Activated naive CD8-positive, alpha-beta T cell treated with anti-CD3 and anti-CD28 coated beads, Interleukin-2, amount 10 ng/mL, durations not matched to agents 7 days and 5 days (primary cell): ENCODE results near the gene ROR1. TPM values are rescaled to one million over a fixed set of nuclear protein-coding genes. Genes with fewer than 3 reads are reported as not detected.

Experiments used
- ATAC-seq: fragments of 150-1000 bp; cut with Tn5 transposase; one replicate; pipeline ENCODE4 v1.10.0; 2021; ENCODE audit warnings: low read depth, moderate library complexity
- POLR2A ChIA-PET: fragments of 350-600 bp; sonication (Branson Sonifier 250); formaldehyde crosslinking; loops from one replicate; lab custom pipeline; 2021; ENCODE audit warnings: antibody characterized with exemption; lab: Charles Lee
- DNase-seq: peaks from one replicate; pipeline ENCODE4 v3.0.0; 2021
- H3K27ac Mint-ChIP-seq: one replicate; pipeline ENCODE4 v1.8.0; 2022; ENCODE audit warnings: mild to moderate bottlenecking, mixed read lengths
- H3K27me3 Mint-ChIP-seq: one replicate; pipeline ENCODE4 v1.8.0; 2022; ENCODE audit warnings: mild to moderate bottlenecking, moderate library complexity, mixed read lengths
- H3K36me3 Mint-ChIP-seq: one replicate; pipeline ENCODE4 v1.8.0; 2021; ENCODE audit warnings: mild to moderate bottlenecking, mixed read lengths
- H3K4me1 Mint-ChIP-seq: one replicate; pipeline ENCODE4 v1.8.0; 2021; ENCODE audit warnings: mixed read lengths
- H3K4me3 Mint-ChIP-seq: one replicate; pipeline ENCODE4 v1.8.0; 2022; ENCODE audit warnings: mild to moderate bottlenecking, moderate library complexity, mixed read lengths
- H3K9me3 Mint-ChIP-seq: one replicate; pipeline ENCODE4 v1.8.0; 2021; ENCODE audit warnings: mixed read lengths
- total RNA-seq, 2 experiments: library from RNA; stranded (reverse); gene quantifications; one replicate each; pipeline ENCODE4 v1.2.3, GENCODE V29; 2021

The ROR1 gene
- total RNA-seq, 2 experiments from 2014 or later, result not detected

DNA sequence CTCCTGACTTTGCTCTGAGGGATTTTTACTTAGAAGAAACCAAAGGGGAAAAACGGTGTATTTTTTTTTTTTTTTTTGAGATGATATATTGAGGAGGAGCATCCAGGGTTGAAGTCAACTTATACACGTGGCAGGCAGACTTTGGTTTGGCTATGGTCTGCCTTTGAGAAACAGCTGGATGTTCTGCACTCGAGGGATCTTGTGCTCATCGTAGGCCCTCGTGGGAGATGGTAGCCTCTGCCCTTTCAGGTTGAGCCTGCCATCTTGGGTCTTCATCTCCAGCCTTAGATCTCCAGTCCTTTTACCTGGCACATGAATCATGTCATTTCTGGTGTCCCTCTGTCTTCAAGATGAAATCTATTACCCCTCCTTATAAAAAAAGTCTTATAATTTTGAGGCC, 362.5 kb downstream of the ROR1 start:
- Mint-ChIP-seq H3K27ac (no peak overlapping the region), H3K27me3 (peaks cover 10% of the 10 kb centered on the region), H3K4me3 (no peak overlapping the region), H3K9me3 (no peaks in the 10 kb centered on the region), H3K36me3 (no peaks in the 10 kb centered on the region), H3K4me1 (peaks cover 2% of the 10 kb centered on the region)
- POLR2A ChIA-PET, result no interaction called here
- ATAC-seq (no peak), DNase-seq (no peak)

DNA sequence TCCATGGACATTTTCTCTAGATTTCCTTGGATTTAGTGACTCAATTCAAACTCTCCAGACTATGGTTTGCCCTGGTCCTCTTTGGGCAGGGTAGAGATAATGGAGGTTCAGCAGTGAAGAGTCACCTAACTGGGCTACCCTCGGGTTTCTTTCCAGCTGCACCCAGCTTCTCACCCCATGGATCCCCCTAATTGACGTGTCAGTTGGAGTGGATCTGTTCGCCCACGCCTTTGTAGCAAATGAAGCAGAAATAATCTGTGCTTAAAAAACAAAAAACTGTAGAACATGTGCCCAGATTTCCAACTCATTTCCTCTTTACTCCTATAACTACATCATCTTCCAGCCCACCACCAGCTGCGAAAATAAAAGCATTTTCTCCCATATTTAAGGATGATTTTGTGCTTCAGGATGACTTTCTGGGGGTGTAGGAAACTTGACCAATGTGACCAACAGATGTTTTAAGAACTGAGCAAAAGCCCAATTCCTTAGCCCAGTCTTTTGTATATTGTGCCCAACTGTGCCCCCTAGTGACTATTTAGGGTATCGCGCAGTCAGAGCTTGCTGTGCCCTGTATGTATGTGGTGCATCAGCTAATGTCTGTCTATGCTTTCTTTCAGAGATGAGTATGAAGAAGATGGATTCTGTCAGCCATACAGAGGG, 363.1 kb downstream of the ROR1 start:
- H3K36me3 Mint-ChIP-seq, result no peaks in the 10 kb centered on the region
- peak; percentile 66 for ATAC-seq
- peaks cover 2% of the 10 kb centered on the region for H3K4me1 Mint-ChIP-seq
- H3K4me3 Mint-ChIP-seq, result no peak overlapping the region
- H3K27me3 Mint-ChIP-seq, result peaks cover 9% of the 10 kb centered on the region
- POLR2A ChIA-PET, result no interaction called here
- H3K9me3 Mint-ChIP-seq, result no peaks in the 10 kb centered on the region
- no peak overlapping the region for H3K27ac Mint-ChIP-seq
- DNase-seq, result peak; percentile 59

DNA sequence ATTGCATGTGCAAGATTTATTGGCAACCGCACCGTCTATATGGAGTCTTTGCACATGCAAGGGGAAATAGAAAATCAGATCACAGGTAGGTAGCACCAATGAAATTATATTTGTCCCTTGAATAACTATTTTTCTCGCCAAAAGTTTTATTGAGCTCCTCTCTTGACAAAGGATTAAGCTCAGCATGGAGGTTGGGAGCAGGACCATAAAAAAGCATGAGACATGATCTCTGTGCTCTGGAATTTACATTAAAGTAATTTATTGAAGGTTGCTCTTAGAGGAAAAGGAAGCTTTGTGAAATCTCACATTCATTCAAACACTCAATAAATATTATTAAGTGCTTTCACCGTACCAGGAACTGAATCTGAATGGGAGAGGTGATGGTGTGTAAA, 363.6 kb downstream of the ROR1 start:
- Mint-ChIP-seq H3K27me3 (peaks cover 8% of the 10 kb centered on the region), H3K4me1 (peaks cover 2% of the 10 kb centered on the region), H3K9me3 (no peaks in the 10 kb centered on the region), H3K27ac (no peak overlapping the region), H3K4me3 (no peak overlapping the region), H3K36me3 (no peaks in the 10 kb centered on the region)
- POLR2A ChIA-PET, result no interaction called here
- ATAC-seq (no peak), DNase-seq (no peak)

DNA sequence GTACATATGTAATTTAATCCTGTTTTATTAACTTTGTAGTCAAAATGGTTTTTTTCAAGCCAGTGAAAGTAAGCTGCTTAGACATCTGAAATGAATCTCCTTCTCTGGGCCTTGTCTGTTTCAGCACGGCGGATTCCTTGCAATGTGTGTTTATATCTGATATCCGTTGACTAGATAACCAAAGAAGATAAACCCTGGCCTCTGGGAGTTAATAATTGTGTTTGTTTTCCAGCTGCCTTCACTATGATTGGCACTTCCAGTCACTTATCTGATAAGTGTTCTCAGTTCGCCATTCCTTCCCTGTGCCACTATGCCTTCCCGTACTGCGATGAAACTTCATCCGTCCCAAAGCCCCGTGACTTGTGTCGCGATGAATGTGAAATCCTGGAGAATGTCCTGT, 366.1 kb downstream of the ROR1 start:
- POLR2A ChIA-PET, result no interaction called here
- Mint-ChIP-seq H3K9me3 (no peaks in the 10 kb centered on the region), H3K27me3 (peaks cover 7% of the 10 kb centered on the region), H3K27ac (no peak overlapping the region), H3K4me1 (peaks cover 2% of the 10 kb centered on the region), H3K36me3 (no peaks in the 10 kb centered on the region), H3K4me3 (no peak overlapping the region)
- ATAC-seq (no peak), DNase-seq (no peak)

DNA sequence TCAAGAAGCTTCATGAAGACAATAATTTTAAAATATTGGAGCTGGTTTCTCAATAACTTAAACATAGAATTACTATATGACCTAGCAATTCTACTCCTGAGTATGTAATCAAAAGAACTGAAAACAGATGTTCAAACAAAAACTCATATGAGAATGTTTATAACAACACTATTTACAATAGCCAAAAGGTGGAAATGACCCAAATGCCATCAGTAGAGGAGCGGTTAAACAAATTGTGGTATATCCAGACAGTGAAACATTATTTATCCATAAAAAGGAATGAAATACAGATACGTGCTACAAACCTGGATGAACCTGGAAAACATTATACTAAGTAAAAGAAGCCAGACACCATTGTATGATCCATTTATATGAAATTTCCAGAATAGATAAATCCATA, 366.8 kb downstream of the ROR1 start:
- Mint-ChIP-seq H3K4me3 (no peak overlapping the region), H3K4me1 (peaks cover 2% of the 10 kb centered on the region), H3K36me3 (no peaks in the 10 kb centered on the region), H3K9me3 (no peaks in the 10 kb centered on the region), H3K27ac (no peak overlapping the region), H3K27me3 (peaks cover 4% of the 10 kb centered on the region)
- POLR2A ChIA-PET, result no interaction called here
- DNase-seq (no peak), ATAC-seq (no peak)

DNA sequence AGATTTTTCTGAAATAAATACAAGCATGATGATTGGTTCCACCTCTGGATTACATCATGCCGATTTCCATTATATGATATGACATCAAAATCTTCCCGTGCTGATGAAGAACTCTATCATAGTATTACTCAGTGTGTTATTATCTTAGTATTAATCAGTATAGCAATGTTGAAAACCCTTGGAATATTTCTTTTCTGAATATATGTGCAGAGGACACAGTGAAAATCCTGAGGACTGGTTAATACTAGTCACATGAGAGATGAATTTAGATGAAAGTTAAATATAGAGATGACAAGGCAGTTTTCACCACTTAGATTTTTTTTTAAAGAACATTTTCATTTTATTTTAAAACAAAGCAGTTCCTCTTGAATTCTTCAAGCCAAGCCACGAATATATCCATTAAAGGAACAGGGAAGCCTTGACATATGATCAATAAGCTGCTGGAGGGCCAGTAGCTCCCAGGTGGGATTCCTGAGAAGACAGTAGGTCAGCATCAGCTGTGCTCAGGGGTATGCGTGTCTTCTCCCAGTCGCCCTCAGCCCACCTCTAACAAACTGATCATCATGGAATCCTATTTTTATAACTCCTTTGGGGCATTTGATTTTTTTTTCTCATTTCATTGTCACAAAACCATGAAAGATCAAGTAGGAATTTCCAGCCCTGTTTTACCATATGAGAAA, 373.4 kb downstream of the ROR1 start:
- Mint-ChIP-seq H3K4me1 (no peaks in the 10 kb centered on the region), H3K27me3 (peaks cover 6% of the 10 kb centered on the region), H3K9me3 (no peaks in the 10 kb centered on the region), H3K36me3 (no peaks in the 10 kb centered on the region), H3K4me3 (no peak overlapping the region), H3K27ac (no peak overlapping the region)
- DNase-seq (no peak), ATAC-seq (no peak)
- POLR2A ChIA-PET, result no interaction called here

DNA sequence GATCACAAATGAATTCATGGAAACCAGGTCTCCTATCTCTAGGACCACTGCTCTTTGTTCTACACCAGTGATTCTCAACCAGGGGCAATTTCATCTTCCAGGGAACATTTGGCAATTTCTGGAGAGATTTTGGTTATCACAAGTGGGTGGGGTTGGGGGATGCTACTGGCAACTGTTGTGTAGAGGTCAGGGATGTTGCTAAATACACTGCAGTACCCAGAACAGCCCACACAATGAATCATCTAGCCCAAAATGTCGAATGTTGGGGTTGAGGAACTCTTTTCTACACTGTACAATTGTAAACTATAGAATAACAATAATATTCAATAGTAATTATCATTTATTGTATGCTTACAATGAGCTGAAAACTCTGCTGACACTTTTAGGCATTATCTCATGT, 373.9 kb downstream of the ROR1 start:
- H3K4me1 Mint-ChIP-seq, result no peaks in the 10 kb centered on the region
- H3K9me3 Mint-ChIP-seq, result no peaks in the 10 kb centered on the region
- H3K4me3 Mint-ChIP-seq, result no peak overlapping the region
- H3K27ac Mint-ChIP-seq, result no peak overlapping the region
- H3K27me3 Mint-ChIP-seq, result peaks cover 6% of the 10 kb centered on the region
- ATAC-seq (no peak), DNase-seq (no peak)
- POLR2A ChIA-PET, result no interaction called here
- no peaks in the 10 kb centered on the region for H3K36me3 Mint-ChIP-seq

DNA sequence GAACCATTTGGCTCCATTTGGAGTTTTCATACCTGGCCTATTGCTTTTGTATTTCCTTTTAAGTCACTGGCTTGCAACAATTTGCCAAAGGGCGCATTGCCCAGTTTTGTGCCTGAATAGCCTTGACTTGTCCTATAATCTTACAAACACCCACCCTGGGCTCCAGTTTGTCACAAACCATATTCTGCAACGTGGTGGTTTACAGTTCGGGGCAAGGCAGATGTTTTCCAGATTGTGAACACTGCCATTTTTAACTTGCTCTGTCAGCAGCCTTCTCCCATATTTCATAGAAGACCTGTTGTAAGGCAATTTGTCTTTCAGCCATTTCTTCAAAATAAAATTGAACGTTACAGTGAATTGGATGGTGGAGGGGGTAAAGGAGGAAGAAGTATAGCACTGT, 376.4 kb downstream of the ROR1 start:
- H3K36me3 Mint-ChIP-seq, result no peaks in the 10 kb centered on the region
- H3K4me1 Mint-ChIP-seq, result no peaks in the 10 kb centered on the region
- H3K9me3 Mint-ChIP-seq, result no peaks in the 10 kb centered on the region
- H3K4me3 Mint-ChIP-seq, result no peak overlapping the region
- ATAC-seq (no peak), DNase-seq (no peak)
- H3K27ac Mint-ChIP-seq, result no peak overlapping the region
- POLR2A ChIA-PET, result no interaction called here
- H3K27me3 Mint-ChIP-seq, result peaks cover 8% of the 10 kb centered on the region

DNA sequence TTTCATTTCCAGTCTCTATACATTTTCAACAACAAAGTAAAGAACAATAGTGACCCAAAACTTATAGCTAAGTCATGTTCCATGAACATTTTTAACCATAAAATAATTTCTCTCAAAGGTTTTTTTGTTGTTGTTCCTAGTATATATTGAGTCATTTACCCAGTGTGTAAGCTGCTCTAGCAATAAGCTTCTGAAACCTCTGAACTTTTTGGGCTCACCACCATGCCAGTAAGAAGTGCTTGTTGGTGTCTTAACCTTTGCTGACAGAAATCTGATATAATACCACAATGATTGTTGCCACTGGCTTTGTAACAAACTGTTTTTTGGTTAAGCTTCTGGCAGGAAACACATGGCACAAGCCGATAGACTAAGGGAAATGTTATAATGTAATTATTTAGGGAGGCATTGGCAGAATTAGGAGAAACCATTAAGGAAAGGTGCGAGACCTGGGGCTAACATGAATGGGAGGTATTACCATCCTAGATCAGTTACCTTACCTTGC, 377.0 kb downstream of the ROR1 start:
- H3K36me3 Mint-ChIP-seq, result no peaks in the 10 kb centered on the region
- no peak overlapping the region for H3K4me3 Mint-ChIP-seq
- DNase-seq (no peak), ATAC-seq (no peak)
- H3K27ac Mint-ChIP-seq, result no peak overlapping the region
- POLR2A ChIA-PET, result no interaction called here
- H3K9me3 Mint-ChIP-seq, result no peaks in the 10 kb centered on the region
- no peaks in the 10 kb centered on the region for H3K4me1 Mint-ChIP-seq
- peaks cover 8% of the 10 kb centered on the region for H3K27me3 Mint-ChIP-seq

DNA sequence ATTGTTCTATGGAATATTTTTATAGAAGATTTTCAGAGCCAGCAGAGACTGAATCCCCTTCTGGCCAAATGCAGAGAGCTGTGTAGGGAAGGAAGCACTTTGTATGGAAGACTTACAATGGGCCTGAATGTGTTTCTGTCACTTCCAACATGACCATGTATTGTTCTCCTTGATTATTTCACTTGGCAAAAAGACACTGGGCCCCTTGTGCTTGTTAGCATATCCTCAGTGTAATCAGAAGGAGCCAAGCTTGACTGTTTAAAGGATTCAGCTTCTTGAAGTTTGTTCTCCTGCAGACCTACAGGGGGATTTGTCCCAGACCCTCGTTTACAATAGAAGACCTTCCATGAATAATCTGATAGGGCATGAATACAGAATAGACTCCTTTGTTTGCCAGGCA, 381.5 kb downstream of the ROR1 start:
- Mint-ChIP-seq H3K27me3 (peaks cover 3% of the 10 kb centered on the region), H3K4me1 (no peaks in the 10 kb centered on the region), H3K36me3 (no peaks in the 10 kb centered on the region), H3K4me3 (no peak overlapping the region), H3K27ac (no peak overlapping the region), H3K9me3 (no peaks in the 10 kb centered on the region)
- POLR2A ChIA-PET, result no interaction called here
- ATAC-seq, result no peak
- DNase-seq, result no peak

DNA sequence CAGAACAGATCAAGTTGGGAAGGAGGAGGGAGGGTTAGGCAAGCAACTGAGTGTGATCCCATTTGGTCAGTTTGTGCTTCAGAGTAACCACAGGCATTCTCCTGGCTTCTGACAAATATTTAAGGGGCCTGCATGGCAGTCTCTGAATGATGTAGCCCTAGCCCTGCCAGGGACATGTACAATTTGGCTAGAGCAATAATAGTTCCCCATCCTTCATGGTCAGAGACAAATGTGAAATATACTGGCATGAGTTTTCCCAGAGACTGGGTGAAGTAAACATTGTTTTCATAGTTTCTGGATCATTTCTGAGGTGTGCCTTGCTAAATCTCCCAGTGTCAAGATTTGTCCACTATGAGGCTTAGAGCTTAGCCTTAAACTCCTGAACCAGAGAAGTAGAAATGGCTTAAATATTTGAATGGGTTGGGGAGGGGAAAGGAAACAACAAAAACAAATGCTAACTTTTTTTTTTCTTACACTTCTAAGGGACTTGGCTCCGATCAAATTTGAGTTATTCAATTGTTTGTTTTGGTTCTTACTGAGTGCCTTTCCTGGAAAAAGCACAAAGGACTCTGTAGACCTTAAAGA, 387.6 kb downstream of the ROR1 start:
- peaks cover 11% of the 10 kb centered on the region for H3K27me3 Mint-ChIP-seq
- H3K27ac Mint-ChIP-seq, result no peak overlapping the region
- no peak overlapping the region for H3K4me3 Mint-ChIP-seq
- no peaks in the 10 kb centered on the region for H3K4me1 Mint-ChIP-seq
- DNase-seq (no peak), ATAC-seq (no peak)
- no peaks in the 10 kb centered on the region for H3K36me3 Mint-ChIP-seq
- POLR2A ChIA-PET, result no interaction called here
- no peaks in the 10 kb centered on the region for H3K9me3 Mint-ChIP-seq

DNA sequence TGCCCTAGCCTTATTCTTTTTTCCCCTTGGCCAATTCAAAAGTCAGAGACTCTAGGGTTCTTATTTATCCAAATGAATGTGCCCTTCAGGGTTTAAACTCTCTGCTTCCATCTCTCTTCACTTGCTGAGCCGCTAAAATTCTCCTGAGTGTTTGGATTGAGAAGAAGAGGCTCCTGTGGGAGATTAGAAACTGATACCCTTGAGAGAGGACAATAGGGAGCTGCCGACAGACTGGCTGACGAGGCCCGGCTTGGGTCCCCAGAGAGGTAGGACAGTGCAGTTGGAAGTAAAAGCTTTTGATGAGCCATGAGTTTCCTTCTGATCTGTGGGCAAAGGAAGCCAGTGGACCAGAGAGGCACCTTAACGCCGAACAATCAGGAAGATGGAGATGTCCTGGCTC, 388.3 kb downstream of the ROR1 start:
- DNase-seq (no peak), ATAC-seq (no peak)
- H3K4me1 Mint-ChIP-seq, result no peaks in the 10 kb centered on the region
- no peak overlapping the region for H3K4me3 Mint-ChIP-seq
- no peaks in the 10 kb centered on the region for H3K36me3 Mint-ChIP-seq
- POLR2A ChIA-PET, result no interaction called here
- H3K27ac Mint-ChIP-seq, result no peak overlapping the region
- peaks cover 12% of the 10 kb centered on the region for H3K27me3 Mint-ChIP-seq
- H3K9me3 Mint-ChIP-seq, result no peaks in the 10 kb centered on the region

DNA sequence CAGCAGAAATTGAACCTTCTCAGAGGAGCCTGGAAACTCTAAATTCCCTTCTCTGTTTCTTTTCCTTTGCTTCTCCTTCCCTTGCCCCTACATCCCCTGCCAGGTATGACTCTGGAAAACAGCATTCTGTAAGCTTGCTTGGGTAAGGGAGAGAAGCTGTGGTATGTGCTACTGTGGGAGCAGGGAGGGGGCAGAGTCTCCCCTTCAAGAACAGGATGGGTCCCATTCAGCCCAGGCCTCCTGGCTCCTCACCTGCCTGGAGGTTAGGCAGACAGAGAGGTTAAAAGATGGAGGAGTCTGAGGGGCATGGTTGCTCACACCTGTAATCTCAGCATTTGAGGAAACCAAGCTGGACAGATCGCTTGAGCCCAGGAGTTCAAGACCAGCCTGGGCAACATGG, 389.0 kb downstream of the ROR1 start:
- H3K4me3 Mint-ChIP-seq, result no peak overlapping the region
- ATAC-seq (no peak), DNase-seq (no peak)
- H3K36me3 Mint-ChIP-seq, result no peaks in the 10 kb centered on the region
- H3K4me1 Mint-ChIP-seq, result no peaks in the 10 kb centered on the region
- H3K27ac Mint-ChIP-seq, result no peak overlapping the region
- peaks cover 13% of the 10 kb centered on the region for H3K27me3 Mint-ChIP-seq
- no peaks in the 10 kb centered on the region for H3K9me3 Mint-ChIP-seq
- POLR2A ChIA-PET, result no interaction called here

DNA sequence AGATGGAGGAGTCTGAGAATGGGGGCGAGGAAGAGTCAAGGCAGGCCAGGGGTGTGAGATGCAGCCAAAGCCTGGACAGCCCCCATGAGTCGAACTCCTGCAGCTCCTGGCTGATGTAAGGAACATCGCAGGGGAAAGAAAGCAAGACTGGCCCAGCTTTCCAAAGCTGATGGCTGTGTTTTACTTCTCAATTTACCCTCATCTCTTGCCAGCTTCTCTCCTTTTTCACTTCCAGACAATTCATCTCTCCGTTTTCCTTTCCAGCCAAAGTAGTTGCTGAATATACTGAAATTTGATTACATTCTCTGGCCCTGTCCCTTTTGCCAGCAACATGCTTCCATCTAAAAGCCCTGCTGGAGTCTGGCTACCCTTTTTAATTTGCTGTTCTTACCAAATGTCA, 389.6 kb downstream of the ROR1 start:
- H3K27me3 Mint-ChIP-seq, result peaks cover 13% of the 10 kb centered on the region

More for the DNA sequence above, 389.6 kb downstream of the ROR1 start:
- Mint-ChIP-seq H3K9me3 (no peaks in the 10 kb centered on the region), H3K4me3 (no peak overlapping the region), H3K27ac (no peak overlapping the region), H3K36me3 (no peaks in the 10 kb centered on the region), H3K4me1 (no peaks in the 10 kb centered on the region)
- no peak for DNase-seq
- ATAC-seq, result no peak
- POLR2A ChIA-PET, result no interaction called here
